Vagina (tissue), 2 donors: ENCODE results near the gene MAGEA8.
"Not testable (repeated sequence)": the region's sequence is repeated elsewhere in the genome, so short reads cannot be mapped to it uniquely, and the experiment has no call there.

Experiments
- POLR2AphosphoS5 ChIP-seq, 2 donors: sonication (generic); formaldehyde crosslinking; IDR thresholded peaks; one replicate each; pipeline ENCODE4 v1.9.0; 2017; ENCODE audit warnings: antibody characterized with exemption in 2 of 2, mild to moderate bottlenecking in 2 of 2, low read depth in 1 of 2; ENCODE audit not compliant: insufficient read depth in 1 of 2
- TF ChIP-seq, protein P1 (sequence below), 3 experiments: fragments of 450-650 bp in 2 of 3; fragments of 200-600 bp in 1 of 3; sonication (generic) in 1 of 3; IDR thresholded peaks; one replicate each; pipeline ENCODE4 v1.5.1; 2017 to 2019; ENCODE audit warnings: antibody characterized with exemption in 3 of 3, mild to moderate bottlenecking in 2 of 3, moderate library complexity in 2 of 3

DNA sequence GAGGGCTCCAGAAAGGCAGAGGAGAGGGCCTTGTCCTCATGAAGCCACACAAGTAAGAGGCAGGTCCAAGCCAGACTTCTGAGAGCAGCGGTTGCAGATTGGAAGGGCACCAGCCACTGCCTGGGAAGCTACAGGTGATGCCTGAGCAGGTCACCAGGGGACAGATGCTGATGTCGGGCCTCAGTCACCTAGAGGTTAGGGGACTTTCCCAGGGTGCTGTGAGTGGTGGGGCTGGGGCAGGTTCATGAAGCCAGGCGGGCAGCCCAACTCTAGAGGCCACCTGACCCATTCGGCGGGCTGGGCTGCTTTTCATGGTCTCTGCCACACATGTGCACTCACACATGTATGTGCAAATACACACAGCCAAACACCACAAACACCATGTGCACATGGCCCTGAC lies 52.0 kb downstream of the MAGEA8 start:
- TF ChIP-seq, protein P1, sequence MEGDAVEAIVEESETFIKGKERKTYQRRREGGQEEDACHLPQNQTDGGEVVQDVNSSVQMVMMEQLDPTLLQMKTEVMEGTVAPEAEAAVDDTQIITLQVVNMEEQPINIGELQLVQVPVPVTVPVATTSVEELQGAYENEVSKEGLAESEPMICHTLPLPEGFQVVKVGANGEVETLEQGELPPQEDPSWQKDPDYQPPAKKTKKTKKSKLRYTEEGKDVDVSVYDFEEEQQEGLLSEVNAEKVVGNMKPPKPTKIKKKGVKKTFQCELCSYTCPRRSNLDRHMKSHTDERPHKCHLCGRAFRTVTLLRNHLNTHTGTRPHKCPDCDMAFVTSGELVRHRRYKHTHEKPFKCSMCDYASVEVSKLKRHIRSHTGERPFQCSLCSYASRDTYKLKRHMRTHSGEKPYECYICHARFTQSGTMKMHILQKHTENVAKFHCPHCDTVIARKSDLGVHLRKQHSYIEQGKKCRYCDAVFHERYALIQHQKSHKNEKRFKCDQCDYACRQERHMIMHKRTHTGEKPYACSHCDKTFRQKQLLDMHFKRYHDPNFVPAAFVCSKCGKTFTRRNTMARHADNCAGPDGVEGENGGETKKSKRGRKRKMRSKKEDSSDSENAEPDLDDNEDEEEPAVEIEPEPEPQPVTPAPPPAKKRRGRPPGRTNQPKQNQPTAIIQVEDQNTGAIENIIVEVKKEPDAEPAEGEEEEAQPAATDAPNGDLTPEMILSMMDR (IDR thresholded peaks at IDR 0.05), result not testable (repeated sequence)
- TF ChIP-seq POLR2AphosphoS5 (IDR thresholded peaks at IDR 0.05; ENCODE audit: insufficient read depth in 1 of 2, low read depth in 1 of 2), result not testable (repeated sequence)
